Gastrocnemius medialis (tissue), 4 donors: ENCODE measurements around the gene AQP12A. TPM values are rescaled to one million over a fixed set of nuclear protein-coding genes. Genes with fewer than 3 reads are reported as not detected.

ENCODE experiments used
- ATAC-seq, 2 donors: fragments of 150-250 bp; one replicate each; pipeline ENCODE4 v1.9.1; 2016
- DNase-seq, 2 donors: peaks; one replicate each; pipeline ENCODE4 v3.0.0-alpha.2; 2019
- H3K27ac ChIP-seq, 4 donors: fragments of 200-600 bp; sonication (generic); 1 replicate in 1 of 4; 2 replicates in 3 of 4; pipeline ENCODE4 v1.5.1; 2016 to 2018; ENCODE audit warnings: mild to moderate bottlenecking in 2 of 4, moderate library complexity in 1 of 4
- H3K27me3 ChIP-seq, 3 donors: fragments of 200-600 bp; sonication (generic) in 2 of 3; 1 replicate in 1 of 3; 2 replicates in 2 of 3; pipeline versions ENCODE4 v1.5.1 to v1.6.0; 2016 to 2019; ENCODE audit warnings: mild to moderate bottlenecking in 1 of 3, moderate library complexity in 1 of 3
- H3K36me3 ChIP-seq, 2 donors: fragments of 200-600 bp; sonication (generic) in 1 of 2; one replicate each; pipeline ENCODE4 v1.5.1; 2017 to 2018
- H3K4me1 ChIP-seq, 2 donors: fragments of 200-600 bp; sonication (generic) in 1 of 2; one replicate each; pipeline ENCODE4 v1.5.1; 2016 to 2017; ENCODE audit warnings: mild to moderate bottlenecking in 2 of 2
- H3K4me3 ChIP-seq, 4 donors: fragments of 200-600 bp; sonication (generic) in 3 of 4; 1 replicate in 1 of 4; 2 replicates in 3 of 4; pipeline ENCODE4 v1.5.1; 2016 to 2019; ENCODE audit warnings: mild to moderate bottlenecking in 2 of 4
- H3K9me3 ChIP-seq, 3 donors: fragments of 200-600 bp; sonication (generic) in 2 of 3; 1 replicate in 1 of 3; 2 replicates in 2 of 3; pipeline ENCODE4 v1.5.1; 2016 to 2019
- POLR2A ChIP-seq, 2 donors: fragments of 450-650 bp; IDR thresholded peaks; one replicate each; pipeline ENCODE4 v1.6.1; 2017; ENCODE audit warnings: antibody characterized with exemption in 2 of 2, mild to moderate bottlenecking in 2 of 2, moderate library complexity in 2 of 2
- in situ Hi-C, 4 donors: fragments of 200-750 bp; cut with MboI; loops; one replicate each; pipeline versions ENCODE4 v1.15.0 to v1.8.0; 2017; ENCODE audit warnings: low sequenced_read_pairs in 4 of 4
- intact Hi-C: fragments of 100-400 bp; cut with DNase I; formaldehyde crosslinking; loops from one replicate; pipeline ENCODE4 v1.15.1; 2023; ENCODE audit warnings: low total_unique reads
- total RNA-seq, 4 donors: library from RNA; depleted of rRNA; stranded (reverse); fragments of >200 nt; gene quantifications; one replicate each; pipeline versions ENCODE4 v1.1.0 to v1.2.3, GENCODE V29; 2016
- TF ChIP-seq, protein P1 (sequence below), 5 experiments: fragments of 450-650 bp in 3 of 5; fragments of 200-600 bp in 2 of 5; sonication (generic) in 2 of 5; IDR thresholded peaks in 4 of 5; conservative IDR thresholded peaks in 1 of 5; 1 replicate in 4 of 5; 2 replicates in 1 of 5; pipeline ENCODE4 v1.5.1; 2016 to 2019; ENCODE audit warnings: antibody characterized with exemption in 5 of 5, mild to moderate bottlenecking in 3 of 5, moderate library complexity in 3 of 5

The AQP12A gene
- total RNA-seq, 4 donors from 2014 or later = not detected

DNA sequence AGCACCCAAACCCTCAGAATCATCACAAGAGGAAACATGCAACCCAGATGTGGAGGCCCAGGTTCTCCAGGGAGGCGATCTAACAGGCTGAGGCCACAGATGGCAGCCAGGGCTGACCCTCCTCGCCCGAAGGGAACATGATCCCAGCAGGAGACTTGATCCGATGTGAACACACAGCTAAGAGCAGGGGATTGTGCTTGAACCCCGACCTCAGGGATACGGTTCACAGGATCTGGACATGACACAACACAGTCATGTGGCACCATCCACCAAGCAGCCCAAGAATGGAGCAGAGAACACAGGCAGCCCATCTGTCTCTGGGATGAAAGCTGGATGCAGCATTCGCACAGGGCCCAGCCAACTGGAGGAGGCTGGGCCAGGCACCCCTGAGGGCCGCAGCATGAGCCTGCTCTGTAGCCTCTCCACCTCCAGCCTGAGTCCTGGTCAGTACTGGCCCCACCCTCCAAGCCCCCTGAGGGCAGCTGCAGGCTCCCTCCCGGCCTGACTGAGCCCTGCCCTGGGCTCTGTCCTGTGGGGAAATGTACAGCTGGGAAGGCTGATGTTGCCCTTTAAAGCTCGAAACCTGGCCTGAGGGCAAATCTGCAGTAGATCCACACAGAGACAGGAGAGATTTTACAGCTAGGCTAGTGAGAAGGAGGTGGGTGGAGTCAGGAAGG is 39.0 kb downstream of the AQP12A start:
- TF ChIP-seq POLR2A (IDR thresholded peaks at IDR 0.05) = no peak
- TF ChIP-seq, protein P1, sequence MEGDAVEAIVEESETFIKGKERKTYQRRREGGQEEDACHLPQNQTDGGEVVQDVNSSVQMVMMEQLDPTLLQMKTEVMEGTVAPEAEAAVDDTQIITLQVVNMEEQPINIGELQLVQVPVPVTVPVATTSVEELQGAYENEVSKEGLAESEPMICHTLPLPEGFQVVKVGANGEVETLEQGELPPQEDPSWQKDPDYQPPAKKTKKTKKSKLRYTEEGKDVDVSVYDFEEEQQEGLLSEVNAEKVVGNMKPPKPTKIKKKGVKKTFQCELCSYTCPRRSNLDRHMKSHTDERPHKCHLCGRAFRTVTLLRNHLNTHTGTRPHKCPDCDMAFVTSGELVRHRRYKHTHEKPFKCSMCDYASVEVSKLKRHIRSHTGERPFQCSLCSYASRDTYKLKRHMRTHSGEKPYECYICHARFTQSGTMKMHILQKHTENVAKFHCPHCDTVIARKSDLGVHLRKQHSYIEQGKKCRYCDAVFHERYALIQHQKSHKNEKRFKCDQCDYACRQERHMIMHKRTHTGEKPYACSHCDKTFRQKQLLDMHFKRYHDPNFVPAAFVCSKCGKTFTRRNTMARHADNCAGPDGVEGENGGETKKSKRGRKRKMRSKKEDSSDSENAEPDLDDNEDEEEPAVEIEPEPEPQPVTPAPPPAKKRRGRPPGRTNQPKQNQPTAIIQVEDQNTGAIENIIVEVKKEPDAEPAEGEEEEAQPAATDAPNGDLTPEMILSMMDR (IDR thresholded peaks at IDR 0.05 in 4 of 5, conservative IDR thresholded peaks at IDR 0.05 in 1 of 5) = no peak
- Histone ChIP-seq H3K27me3 (peaks cover 14 to 26% (median 21%) of the 10 kb centered on the region in 3 donors), H3K9me3 (no peaks in the 10 kb centered on the region), H3K4me1 (no peaks in the 10 kb centered on the region), H3K4me3 (no peak overlapping the region), H3K27ac (no peak overlapping the region), H3K36me3 (no peaks in the 10 kb centered on the region)
- intact Hi-C loops (no loop called here), in situ Hi-C loops (no loop called here)
- DNase-seq = no peak
- ATAC-seq = no peak

DNA sequence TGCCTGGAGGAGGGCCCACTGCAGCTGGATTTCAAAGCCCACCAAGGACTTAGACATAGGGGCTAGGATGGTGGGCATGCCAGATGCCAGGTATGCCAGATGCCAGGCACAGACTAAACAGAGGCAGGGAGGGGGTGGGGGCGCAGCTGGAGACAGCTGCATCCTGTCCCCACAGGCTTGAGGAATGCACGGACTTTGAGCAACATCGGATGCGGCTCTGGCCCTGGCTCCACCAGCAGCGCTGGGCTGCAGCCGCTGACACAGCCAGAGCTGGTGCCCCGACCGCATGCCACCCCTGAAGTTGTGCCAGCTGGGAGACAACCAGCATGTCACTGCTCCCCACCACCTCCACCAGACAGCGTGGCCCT is 39.5 kb downstream of the AQP12A start:
- Histone ChIP-seq H3K27ac (no peak overlapping the region), H3K4me1 (no peaks in the 10 kb centered on the region), H3K9me3 (no peaks in the 10 kb centered on the region), H3K36me3 (no peaks in the 10 kb centered on the region), H3K27me3 (peaks cover 14 to 26% (median 21%) of the 10 kb centered on the region in 3 donors), H3K4me3 (no peak overlapping the region)
- intact Hi-C loops = no loop called here
- DNase-seq (no peak), ATAC-seq (no peak)
- TF ChIP-seq, protein P1 (IDR thresholded peaks at IDR 0.05 in 4 of 5, conservative IDR thresholded peaks at IDR 0.05 in 1 of 5) = no peak
- TF ChIP-seq POLR2A (IDR thresholded peaks at IDR 0.05) = no peak
- in situ Hi-C loops = no loop called here

DNA sequence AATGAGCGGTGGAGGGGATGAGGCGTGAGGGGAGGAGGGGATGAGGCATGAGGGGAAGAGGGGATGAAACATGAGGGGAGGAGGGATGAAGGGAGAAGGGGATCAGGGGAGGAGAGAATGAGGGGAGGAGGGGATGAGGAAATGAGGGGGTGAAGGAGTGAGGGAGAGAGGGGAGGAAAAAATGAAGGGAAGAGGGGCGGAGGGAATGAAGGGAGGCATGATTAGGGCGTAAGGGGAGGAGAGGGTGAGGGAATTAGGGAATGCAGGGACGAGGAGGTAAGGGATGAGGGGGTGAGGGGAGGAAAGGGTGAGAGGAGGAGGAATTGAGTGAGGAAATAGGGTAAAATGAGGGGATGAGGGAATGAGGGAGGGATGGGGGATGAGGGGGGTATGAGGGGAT is 40.5 kb downstream of the AQP12A start:
- in situ Hi-C loops = no loop called here
- Histone ChIP-seq H3K4me1 (no peaks in the 10 kb centered on the region), H3K27me3 (peaks cover 14 to 26% (median 21%) of the 10 kb centered on the region in 3 donors), H3K36me3 (no peaks in the 10 kb centered on the region), H3K27ac (no peak overlapping the region), H3K9me3 (no peaks in the 10 kb centered on the region), H3K4me3 (no peak overlapping the region)
- DNase-seq (no peak), ATAC-seq (no peak)
- intact Hi-C loops = no loop called here
- TF ChIP-seq, protein P1 (IDR thresholded peaks at IDR 0.05 in 4 of 5, conservative IDR thresholded peaks at IDR 0.05 in 1 of 5) = no peak
- TF ChIP-seq POLR2A (IDR thresholded peaks at IDR 0.05) = no peak

DNA sequence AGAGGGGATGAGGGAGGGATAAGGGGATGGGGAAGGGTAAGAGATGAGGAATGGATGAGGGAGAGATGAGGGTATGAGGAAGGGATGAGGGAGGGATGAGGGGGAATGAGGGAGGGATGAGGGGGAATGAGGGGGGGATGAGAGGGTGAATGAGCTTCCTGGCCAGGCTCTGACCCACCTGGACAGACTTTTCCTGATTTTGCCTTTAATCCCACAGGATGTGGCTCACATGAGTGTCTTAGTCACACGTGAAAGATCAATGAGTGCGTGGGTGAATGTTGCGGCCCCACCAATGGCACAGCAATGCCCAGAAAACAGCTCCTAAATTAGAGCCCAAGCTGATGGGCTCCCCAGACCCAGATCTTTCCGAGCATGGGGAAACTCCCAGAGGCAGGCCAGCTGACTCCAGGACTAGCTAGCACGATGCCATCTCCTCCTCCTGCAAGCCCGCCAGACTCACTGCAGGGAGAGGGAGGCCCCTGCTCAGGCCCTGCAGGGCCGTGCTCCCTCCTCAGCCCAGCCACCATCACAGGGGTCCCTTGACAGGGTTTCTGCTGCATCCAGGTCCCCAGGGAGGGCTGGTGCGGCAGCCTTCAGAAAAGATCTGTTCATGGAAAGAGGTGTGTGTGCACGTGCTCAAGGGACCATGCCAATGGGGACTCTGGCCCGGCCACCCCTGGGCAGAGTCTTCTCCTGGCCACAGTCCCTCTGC is 41.4 kb downstream of the AQP12A start:
- peaks cover 14 to 26% (median 21%) of the 10 kb centered on the region in 3 donors for H3K27me3 ChIP-seq
- H3K9me3 ChIP-seq = no peaks in the 10 kb centered on the region
- TF ChIP-seq, protein P1 (IDR thresholded peaks at IDR 0.05 in 4 of 5, conservative IDR thresholded peaks at IDR 0.05 in 1 of 5) = no peak
- TF ChIP-seq POLR2A (IDR thresholded peaks at IDR 0.05) = no peak

More for the DNA sequence above, 41.4 kb downstream of the AQP12A start:
- no peak overlapping the region for H3K27ac ChIP-seq
- in situ Hi-C loops = no loop called here
- intact Hi-C loops = no loop called here
- ATAC-seq = no peak
- no peaks in the 10 kb centered on the region for H3K36me3 ChIP-seq
- H3K4me3 ChIP-seq = no peak overlapping the region
- H3K4me1 ChIP-seq = no peaks in the 10 kb centered on the region
- no peak for DNase-seq
